ENCODE measurements around the gene RAB35.

RAB35 gene

DNA sequence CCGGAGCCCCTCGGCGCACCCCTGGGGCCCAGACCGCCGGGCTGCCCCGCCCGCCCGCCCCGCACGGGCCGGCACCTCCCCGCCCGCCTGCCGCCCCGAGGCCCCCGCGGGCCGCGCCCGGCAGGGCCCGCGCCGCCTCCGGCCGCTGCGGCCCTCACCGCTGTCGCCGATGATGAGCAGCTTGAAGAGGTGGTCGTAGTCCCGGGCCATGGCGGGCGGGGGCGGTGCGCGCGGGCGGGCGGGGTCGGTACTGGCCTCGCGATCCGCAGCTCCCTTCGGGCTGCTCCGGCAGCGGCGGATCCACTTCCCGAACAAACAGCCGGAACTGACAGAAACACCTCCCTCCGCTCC is at the start of gene RAB35:
Gene RAB35, minus strand, starts transcription at position 313 of the 351 bp plus-strand sequence. Its CDS starts 103 bp downstream, at position 210.
- no peak for DNase-seq (ENCODE audit: low read depth)

DNA sequence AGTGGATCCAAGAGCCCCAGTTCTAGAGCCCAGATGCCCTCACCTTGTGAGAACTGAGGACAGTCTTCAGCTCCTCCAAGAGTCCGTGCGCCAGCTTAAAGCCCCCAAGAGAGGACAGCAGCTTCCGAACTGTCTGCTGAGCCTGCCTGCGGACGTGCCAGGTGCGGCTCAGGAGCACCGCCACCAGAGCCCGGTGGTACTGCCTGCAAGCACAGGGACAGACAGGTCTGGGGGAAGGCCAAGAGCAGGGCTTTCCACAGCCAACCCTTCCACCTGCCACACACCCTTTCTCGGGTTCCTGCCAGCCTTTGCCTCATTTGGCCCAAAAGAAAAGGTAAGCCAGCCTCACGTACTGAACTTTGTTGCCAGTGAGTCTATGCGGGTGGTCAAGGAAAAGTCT is 47.7 kb upstream of the RAB35 start:
- no peak for DNase-seq (ENCODE audit: low read depth)

DNA sequence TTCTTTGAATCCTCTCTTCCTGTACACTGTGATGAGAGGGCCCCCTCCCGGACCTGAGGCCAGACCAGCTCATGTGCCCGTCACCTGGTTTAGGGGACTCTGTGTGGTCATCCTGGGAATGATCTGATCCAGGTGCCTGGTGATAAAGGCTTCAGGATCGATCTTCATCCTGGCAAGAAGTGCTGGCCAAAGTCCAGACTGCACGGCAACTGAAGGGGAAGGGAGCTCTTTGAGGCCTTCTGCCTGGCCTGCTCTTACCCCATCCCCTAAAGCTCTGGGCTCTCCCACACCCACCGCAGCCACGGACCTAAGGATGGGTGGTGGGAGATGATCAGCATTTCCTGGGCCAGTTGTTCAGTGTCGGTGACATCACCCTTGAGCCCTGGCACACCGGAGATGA is 46.2 kb upstream of the RAB35 start:
- no peak for DNase-seq (ENCODE audit: low read depth)

- DNase-seq (ENCODE audit: low read depth): no peak
These were observed 45.3 kb upstream of the RAB35 start for GRCh38 chr12:120161852-120162251.

DNA sequence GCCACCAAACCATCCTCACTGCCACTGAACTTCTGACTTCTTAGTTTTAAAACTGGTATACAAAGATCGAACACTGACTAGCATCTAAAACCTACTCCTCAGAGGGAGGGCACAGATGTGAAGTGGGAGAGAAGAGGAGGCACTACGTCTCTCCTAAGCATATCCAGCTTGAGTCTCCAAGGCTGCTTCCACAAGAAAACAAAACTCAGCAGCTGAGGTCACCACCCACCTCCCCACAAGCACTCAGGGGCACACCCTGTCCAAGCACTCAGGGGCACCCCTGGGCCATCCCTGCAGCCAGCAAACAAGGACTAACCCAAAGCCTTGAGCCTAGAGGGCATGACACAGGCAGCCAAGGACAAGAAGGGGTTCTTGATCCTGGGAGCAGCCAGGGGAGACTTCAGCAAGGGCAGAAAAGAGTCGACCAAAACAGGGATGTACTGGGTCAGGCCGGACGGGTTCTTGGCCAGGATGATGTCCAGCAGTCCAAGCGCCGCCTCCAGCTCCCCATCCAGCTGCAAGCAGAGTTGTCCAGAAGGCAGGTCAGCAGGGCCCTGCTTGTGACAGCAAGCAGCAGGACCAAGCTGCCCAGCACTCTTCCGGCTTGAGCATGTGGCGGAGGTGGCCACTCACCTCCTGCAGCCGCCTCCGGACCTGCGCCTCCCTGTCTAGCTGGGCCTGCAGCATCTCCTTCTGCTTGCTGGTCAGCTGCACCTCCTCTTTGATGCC is 43.1 kb upstream of the RAB35 start:
- DNase-seq (ENCODE audit: low read depth): no peak

DNA sequence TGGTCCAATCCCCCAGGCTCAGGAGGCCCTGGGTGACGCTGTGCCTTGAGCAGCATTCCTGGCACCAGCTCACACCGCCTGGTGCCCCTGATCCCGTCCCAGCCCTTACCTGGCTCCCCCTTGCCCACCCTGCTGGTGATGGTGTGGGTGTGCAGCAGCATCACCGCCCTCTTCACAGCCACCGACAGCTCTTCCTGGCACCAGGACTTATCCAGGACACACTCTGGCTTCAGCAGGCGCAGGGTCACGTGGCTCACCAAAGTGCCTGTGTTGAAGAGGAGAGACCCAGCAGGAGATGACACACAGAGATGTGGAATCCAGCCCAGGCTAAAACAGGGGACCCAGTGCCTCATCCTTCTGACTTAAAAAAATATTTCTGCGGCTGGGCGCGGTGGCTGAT is 41.8 kb upstream of the RAB35 start:
- no peak for DNase-seq (ENCODE audit: low read depth)

- DNase-seq (ENCODE audit: low read depth): no peak
These were observed 41.1 kb upstream of the RAB35 start for GRCh38 chr12:120157678-120158077.

DNA sequence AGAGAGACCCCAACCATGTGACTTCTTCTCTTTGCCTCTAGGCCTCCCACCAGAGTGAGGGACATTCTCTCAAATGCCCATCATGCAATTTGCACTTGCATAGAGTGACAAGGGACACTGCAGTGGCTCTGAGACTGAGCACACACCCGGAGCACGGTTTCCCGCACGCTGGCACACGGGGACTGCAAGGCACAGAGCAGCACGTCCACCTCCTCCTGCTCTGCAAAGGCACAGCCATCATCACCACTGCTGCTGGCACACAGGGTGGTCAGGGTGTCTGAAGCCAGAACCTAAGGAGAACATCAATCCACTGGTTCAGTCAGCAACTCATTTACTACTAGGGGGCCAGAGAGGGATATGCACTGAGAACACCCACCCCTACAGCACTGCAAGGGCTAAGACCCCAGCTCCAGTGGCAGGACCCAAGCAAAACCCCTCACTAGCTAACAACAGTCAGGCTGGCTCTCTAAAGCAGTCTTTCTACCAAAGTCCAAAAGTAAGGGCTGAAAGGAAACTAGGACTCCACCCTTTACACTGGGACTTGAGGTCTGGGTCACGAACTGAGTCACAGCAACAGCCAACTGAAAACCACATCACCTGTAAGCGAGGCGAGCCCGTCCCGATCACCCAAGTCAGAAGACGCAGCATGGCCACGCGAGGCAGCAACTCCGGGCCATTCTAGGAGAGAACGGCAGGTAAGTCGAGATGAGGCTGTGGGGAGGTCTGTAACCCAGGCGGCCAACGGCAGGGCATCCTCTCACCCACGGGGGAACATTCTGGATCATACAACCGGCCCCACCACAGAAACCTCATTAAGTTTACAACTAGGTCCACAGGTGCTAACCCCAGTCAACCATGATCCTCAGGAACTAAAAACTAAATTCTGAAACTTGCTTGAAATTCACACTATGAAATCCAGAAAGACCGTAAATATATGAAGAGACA is 40.0 kb upstream of the RAB35 start:
- no peak for DNase-seq (ENCODE audit: low read depth)

DNA sequence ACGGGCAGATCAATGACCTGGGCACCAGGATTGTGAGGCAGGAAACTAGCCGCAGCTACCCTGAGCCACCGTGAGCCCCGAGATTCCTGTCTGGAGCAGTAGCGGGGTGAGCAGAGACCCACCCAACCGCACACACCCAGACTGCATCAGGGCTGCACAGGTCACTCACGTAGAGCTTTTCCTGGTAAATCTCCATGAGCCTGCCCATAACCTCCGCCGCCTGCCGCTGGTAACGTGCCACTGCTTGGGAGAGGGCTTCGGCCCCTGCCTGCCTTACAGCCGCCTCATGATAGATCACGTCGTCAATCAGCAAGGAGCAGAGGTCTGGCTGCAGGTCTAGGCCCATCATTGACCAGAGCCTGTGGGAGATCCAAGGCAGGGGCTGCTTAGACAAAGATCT is 38.5 kb upstream of the RAB35 start:
- DNase-seq (ENCODE audit: low read depth): no peak

- DNase-seq (ENCODE audit: low read depth): no peak
These were observed 34.5 kb upstream of the RAB35 start for GRCh38 chr12:120150919-120151525.

DNA sequence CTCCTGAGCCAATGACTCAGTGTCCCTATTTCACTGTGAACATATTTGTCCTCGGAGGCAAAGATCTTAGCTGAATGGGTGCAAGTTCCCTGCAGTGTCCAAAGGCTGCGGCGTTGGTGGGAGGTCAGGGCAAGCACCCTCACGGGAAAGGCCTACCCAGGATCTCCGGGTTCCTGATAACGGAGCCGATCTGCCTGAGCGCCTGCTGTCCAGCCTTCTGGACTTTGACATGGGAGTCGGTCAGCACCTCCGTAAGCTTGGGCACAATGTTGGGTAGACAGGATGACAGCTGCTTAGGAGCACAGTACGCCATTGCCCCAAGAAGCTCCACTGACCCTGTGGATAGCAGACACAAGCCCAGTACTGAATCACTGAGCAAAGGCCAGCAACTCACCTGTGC is 31.5 kb upstream of the RAB35 start:
- DNase-seq (ENCODE audit: low read depth): no peak

- DNase-seq (ENCODE audit: low read depth): no peak
These were observed 28.6 kb upstream of the RAB35 start for GRCh38 chr12:120145164-120145563.

DNA sequence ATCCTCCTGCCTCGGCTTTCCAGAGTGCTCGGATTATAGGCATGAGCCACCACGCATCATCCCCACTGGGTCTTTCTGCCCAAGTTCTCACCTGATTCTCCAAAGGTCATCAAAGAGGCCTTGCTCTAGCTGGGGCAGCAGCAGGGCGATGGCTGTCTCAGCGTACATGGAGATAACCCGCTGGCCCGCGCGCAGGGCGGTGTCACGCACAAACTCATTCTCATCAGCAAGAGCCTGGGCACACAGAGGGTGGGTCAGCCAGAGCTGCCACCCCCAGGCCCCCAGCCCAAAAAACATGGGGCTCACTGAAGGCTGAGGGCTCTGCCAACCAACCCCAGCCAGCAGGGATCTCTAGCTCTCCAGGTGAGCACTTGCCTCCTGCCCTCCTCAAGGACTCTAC is 27.7 kb upstream of the RAB35 start:
- DNase-seq (ENCODE audit: low read depth): no peak

DNA sequence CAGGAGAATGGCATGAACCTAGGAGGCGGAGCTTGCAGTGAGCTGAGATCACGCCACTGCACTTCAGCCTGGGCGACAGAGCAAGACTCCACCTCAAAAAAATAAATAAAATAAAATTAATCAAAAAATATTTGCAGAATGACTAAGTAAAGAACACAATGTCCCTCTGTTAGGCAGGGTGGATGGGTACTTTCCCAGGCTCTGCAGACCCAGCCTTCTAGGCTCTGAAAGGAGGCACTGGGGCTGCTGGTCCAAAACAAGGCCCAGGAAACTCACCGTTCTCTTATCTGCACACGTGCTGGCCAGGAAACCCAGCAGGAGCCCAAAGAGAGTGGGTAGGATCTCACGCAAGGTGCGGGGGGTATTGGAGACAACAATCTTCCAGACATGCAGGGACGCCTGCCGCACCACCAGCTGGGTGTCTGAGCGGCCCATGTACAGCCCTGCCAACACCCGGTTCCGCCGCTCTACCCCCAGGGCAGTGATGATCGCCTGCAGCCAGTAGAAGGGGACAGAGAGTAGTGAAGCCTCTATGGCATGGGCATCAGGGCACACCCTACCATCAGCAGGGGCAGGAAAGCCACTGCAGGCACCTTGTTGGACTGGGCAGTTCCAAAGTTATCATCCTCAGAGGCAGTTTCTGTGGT is 25.8 kb upstream of the RAB35 start:
- no peak for DNase-seq (ENCODE audit: low read depth)

DNA sequence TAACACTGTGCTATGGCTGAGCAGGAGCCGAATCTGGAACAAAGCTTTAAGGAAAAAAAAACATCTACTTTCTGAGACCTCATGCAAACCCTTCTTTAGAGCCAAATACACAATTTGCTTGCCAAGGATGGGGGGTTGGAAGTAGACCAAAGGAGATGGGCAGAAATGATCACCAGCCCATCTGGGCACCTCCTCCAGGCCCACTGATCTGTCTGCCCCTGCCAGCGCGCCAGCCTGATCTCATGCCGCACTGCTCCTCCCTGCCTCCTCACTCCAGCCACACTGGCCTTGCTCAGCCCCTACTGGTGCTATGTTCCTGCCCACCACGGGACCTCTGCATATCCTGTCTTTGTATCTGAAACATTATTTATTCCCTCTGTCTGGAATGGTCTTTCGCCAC is 24.8 kb upstream of the RAB35 start:
- no peak for DNase-seq (ENCODE audit: low read depth)

DNA sequence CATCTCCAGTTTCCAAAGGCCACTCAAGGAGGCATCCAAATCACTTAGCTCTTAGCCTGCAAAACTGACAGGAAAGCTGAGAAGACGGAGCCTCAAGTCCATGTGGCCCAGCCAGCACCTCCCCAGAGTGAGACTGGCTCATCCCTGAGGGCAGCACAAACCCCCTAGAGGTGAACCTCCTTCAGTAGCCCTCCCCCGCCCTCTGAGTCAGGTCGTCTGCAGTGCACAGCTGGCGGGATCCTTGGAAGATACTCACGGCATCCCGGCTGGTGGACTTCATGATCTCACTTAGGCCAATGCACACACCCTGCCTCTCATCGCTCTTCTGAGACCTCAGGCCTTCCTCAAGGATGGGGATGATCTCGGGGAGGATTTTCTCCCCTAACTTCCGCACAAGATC is 24.1 kb upstream of the RAB35 start:
- DNase-seq (ENCODE audit: low read depth): no peak

GRCh38 chr12:120139958-120140357 is 23.4 kb upstream of the RAB35 start:
- peak; percentile 22 for DNase-seq (ENCODE audit: low read depth)

GRCh38 chr12:120138366-120138765 is 21.8 kb upstream of the RAB35 start:
- DNase-seq (ENCODE audit: low read depth): no peak

GRCh38 chr12:120137833-120138232 is 21.3 kb upstream of the RAB35 start:
- DNase-seq (ENCODE audit: low read depth): no peak

DNA sequence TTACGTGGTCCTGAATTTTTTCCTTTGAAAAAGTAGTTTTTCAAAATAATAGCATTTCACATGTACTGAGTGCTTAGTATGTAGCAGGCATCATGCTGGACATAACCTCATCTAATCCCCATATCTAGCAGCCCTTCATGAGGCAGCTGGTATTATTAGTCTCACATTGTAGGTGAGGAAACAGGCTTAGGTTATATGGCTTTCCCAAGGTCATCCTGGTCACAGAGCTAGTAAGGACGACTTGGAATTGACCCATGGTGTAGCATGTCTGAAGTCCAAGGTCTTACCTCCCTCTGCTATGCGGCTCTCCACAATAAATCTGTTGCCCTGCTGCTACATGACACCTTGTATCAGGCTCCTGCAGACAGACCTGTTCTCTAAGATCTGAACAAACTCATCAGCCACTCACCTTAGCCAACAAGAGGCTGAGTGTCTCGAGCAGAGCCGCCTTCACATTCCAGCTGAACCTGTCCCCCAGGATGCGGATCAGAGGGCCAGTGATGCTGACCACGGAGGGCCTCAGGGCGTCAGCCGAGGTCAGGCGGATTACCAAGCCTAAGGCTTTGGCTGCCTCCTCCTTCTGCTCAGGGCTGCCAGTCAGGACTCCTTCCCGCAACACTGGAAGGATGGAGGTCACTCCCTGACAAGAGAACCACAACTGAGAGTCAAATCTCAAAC is 19.7 kb upstream of the RAB35 start:
- no peak for DNase-seq (ENCODE audit: low read depth)

DNA sequence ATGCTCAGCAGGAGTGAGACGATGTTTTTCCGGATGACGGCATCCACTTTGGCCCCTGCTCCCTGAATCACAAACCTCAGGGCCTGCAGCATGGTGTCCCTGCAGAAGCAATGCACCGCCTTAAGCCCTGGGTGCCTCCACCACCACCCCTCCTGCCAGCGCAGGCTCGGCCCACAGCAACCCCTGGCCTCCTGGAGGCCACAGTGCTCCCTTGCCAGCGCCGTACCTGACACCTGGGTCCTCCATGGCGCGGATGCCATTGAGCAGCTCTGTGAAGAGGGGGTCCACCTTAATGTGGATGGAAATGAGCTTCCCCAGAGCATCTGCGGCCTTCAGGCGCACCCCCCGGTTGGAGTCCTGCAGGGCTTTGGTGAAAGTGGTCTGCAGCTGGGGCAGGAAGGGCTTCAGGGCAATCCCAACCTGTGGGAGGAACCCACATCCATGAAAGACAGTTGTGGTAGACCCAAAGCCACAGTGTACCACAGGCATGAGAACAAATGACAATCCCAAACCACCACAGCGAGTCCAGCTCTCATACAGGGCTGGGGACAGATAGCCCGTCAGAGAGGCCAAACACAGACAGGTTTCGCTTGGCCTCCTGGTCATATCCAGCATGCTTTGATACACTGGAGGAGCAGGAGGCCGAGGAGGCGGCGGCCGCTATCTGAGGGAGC is 17.9 kb upstream of the RAB35 start:
- no peak for DNase-seq (ENCODE audit: low read depth)

Data from fibroblast of gingiva (primary cell).